Spleen (tissue), 11 donors: ENCODE results near the gene IFIT2. TPM values are rescaled to one million over a fixed set of nuclear protein-coding genes. Genes with fewer than 3 reads are reported as not detected.

Source experiments
- DNase-seq: peaks from one replicate; pipeline ENCODE4 v3.0.0-alpha.2; 2020
- H3K27ac ChIP-seq, 8 donors: fragments of 200-600 bp; sonication (generic) in 7 of 8; 1 replicate in 4 of 8; 2 replicates in 4 of 8; pipeline versions ENCODE4 v1.5.0 to v1.8.0; 2016 to 2021; ENCODE audit warnings: inconsistent platforms in 4 of 8, mild to moderate bottlenecking in 4 of 8, moderate library complexity in 1 of 8
- H3K27me3 ChIP-seq, 7 donors: fragments of 200-600 bp; sonication (generic) in 6 of 7; replicated peaks in 1 of 7; 1 replicate in 4 of 7; 2 replicates in 3 of 7; pipeline versions ENCODE4 v1.5.0 to v1.8.0; 2016 to 2021; ENCODE audit warnings: inconsistent platforms in 3 of 7, mild to moderate bottlenecking in 1 of 7
- H3K36me3 ChIP-seq, 6 donors: fragments of 200-600 bp; sonication (generic) in 5 of 6; 1 replicate in 4 of 6; 2 replicates in 2 of 6; pipeline versions ENCODE4 v1.5.0 to v1.8.0; 2016 to 2021; ENCODE audit warnings: inconsistent platforms in 2 of 6
- H3K4me1 ChIP-seq, 6 donors: fragments of 200-600 bp; sonication (generic) in 5 of 6; 1 replicate in 3 of 6; 2 replicates in 3 of 6; pipeline versions ENCODE4 v1.5.0 to v1.8.0; 2016 to 2021; ENCODE audit warnings: inconsistent platforms in 3 of 6
- H3K4me3 ChIP-seq, 8 donors: fragments of 200-600 bp; sonication (generic) in 7 of 8; 1 replicate in 4 of 8; 2 replicates in 4 of 8; pipeline versions ENCODE4 v1.5.0 to v1.8.0; 2016 to 2021; ENCODE audit warnings: inconsistent platforms in 4 of 8, mild to moderate bottlenecking in 4 of 8, moderate library complexity in 2 of 8
- H3K9me3 ChIP-seq, 8 donors: fragments of 200-600 bp; sonication (generic) in 7 of 8; 1 replicate in 4 of 8; 2 replicates in 4 of 8; pipeline versions ENCODE4 v1.5.0 to v1.8.0; 2016 to 2021; ENCODE audit warnings: inconsistent platforms in 4 of 8
- POLR2A ChIP-seq, 3 donors: fragments of 450-650 bp; IDR thresholded peaks; one replicate each; pipeline ENCODE4 v1.5.1; 2017; ENCODE audit warnings: antibody characterized with exemption in 3 of 3, mild to moderate bottlenecking in 1 of 3
- POLR2AphosphoS5 ChIP-seq, 3 donors: sonication (generic); formaldehyde crosslinking; IDR thresholded peaks; one replicate each; pipeline ENCODE4 v1.5.1; 2017; ENCODE audit warnings: antibody characterized with exemption in 3 of 3
- WGBS, 5 donors: extraction: QIAGEN DNeasy Blood & Tissue Kit in 3 of 5; methylation state at CpG; one replicate each; pipeline versions ENCODE4 v1.1.5 to v1.1.7; 2013 to 2018; 5-methylcytosine and 5-hydroxymethylcytosine counted together
- intact Hi-C: fragments of 100-400 bp; cut with DNase I; formaldehyde crosslinking; loops from one replicate; pipeline ENCODE4 v1.15.0; 2023; ENCODE audit warnings: low total_unique reads
- polyA plus RNA-seq, 3 donors: library from polyadenylated mRNA; stranded (reverse); fragments of 200-250 nt; gene quantifications; one replicate each; pipeline ENCODE4 v1.2.1, GENCODE V29; 2013
- total RNA-seq, 7 donors: library from RNA; depleted of rRNA in 3 of 7; stranded (reverse); fragments of >200 nt in 3 of 7; fragmentation: NEBNext Ultra II Directional in 4 of 7; extraction: Animal tissue kit (Norgen Biotek cat#: 25700) in 4 of 7; gene quantifications; one replicate each; pipeline versions ENCODE4 v1.1.0 to v1.2.1, GENCODE V29; 2016 to 2021
- TF ChIP-seq, protein P1 (sequence below), 11 experiments: fragments of 200-600 bp in 7 of 11; fragments of 450-650 bp in 4 of 11; sonication (generic) in 4 of 11; IDR thresholded peaks in 8 of 11; conservative IDR thresholded peaks in 3 of 11; 1 replicate in 7 of 11; 2 replicates in 4 of 11; pipeline versions ENCODE4 v1.4.0 to v1.8.0; 2016 to 2021; ENCODE audit warnings: antibody characterized with exemption in 11 of 11, inconsistent platforms in 4 of 11, mild to moderate bottlenecking in 1 of 11
- donor health status: healthy with polysubstance abuse.
- donor health status: DM: no; HTN: no; CAD: no; lungs with moderate emphysema.
- donor health status: DM: no; HTN: no; CAD: no.
- donor health status: Bipolar disorder and iron deficiency.
- donor health status: healthy.
- donor health status: DM: no; HTN: no; CAD: no.
- donor health status: DM: yes; HTN: yes; CAD: no.

Gene IFIT2
- total and polyA plus RNA-seq, 10 donors = 6.1 to 22.2 (median 15.9) TPM

DNA sequence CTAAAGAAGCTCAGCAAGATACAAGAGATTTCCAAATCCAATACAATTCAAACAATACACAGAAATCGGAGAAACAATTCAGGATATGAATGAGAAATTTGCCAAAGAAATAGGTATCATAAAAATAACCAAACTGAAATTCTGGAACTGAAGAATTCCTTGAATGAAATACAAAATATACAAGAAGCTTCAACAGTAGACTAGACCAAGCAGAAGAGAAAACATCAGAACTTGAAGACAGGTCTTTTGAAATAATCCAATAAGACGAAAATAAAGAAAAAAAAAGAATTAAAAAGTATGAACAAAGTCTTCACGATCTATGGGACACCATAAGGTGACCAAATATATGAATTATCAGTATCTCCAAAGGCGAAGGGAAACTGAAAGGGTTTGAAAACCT, 2.8 kb upstream of the IFIT2 start:
- 73 to 96% (median 85%) methylated on average over 4 of the region's 4 CpGs for WGBS, 5 donors
- TF ChIP-seq POLR2A (IDR thresholded peaks at IDR 0.05) = no peak
- no peak for TF ChIP-seq POLR2AphosphoS5 (IDR thresholded peaks at IDR 0.05)
- TF ChIP-seq, protein P1, sequence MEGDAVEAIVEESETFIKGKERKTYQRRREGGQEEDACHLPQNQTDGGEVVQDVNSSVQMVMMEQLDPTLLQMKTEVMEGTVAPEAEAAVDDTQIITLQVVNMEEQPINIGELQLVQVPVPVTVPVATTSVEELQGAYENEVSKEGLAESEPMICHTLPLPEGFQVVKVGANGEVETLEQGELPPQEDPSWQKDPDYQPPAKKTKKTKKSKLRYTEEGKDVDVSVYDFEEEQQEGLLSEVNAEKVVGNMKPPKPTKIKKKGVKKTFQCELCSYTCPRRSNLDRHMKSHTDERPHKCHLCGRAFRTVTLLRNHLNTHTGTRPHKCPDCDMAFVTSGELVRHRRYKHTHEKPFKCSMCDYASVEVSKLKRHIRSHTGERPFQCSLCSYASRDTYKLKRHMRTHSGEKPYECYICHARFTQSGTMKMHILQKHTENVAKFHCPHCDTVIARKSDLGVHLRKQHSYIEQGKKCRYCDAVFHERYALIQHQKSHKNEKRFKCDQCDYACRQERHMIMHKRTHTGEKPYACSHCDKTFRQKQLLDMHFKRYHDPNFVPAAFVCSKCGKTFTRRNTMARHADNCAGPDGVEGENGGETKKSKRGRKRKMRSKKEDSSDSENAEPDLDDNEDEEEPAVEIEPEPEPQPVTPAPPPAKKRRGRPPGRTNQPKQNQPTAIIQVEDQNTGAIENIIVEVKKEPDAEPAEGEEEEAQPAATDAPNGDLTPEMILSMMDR (IDR thresholded peaks at IDR 0.05 in 8 of 11, conservative IDR thresholded peaks at IDR 0.05 in 3 of 11) = no peak
- no peaks in the 10 kb centered on the region for H3K36me3 ChIP-seq
- H3K4me1 ChIP-seq = peaks cover 20 to 69% (median 50%) of the 10 kb centered on the region in 6 donors
- intact Hi-C loops = no loop called here
- no peak overlapping the region for H3K4me3 ChIP-seq
- H3K9me3 ChIP-seq = peaks cover 0 to 14% (median 7%) of the 10 kb centered on the region in 8 donors
- H3K27me3 ChIP-seq = no peaks in the 10 kb centered on the region
- H3K27ac ChIP-seq = no peak overlapping the region
- DNase-seq = no peak

DNA sequence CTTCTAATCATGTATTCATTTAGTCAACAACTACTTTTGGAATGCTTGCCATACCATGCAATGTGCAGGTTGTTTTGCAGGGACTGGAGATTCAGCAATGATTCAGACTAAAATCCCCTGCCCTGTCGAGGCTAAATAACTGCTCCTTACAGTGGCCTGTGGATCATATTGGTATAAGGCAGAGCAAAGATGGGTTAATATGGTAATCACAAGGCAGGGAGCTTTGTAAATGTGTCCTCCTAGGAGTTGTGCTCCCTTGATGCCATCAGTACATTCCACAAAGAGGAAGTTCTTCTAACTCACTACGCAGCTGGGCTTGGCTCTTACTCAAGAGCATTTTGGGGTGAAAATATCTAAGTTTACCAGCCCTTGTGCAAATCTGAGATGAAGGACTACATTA, 614 bp upstream of the IFIT2 start:
- TF ChIP-seq POLR2AphosphoS5 (IDR thresholded peaks at IDR 0.05) (no peak), POLR2A (IDR thresholded peaks at IDR 0.05) (no peak)
- TF ChIP-seq, protein P1 (IDR thresholded peaks at IDR 0.05 in 8 of 11, conservative IDR thresholded peaks at IDR 0.05 in 3 of 11) = no peak
- DNase-seq = no peak
- intact Hi-C loops = no loop called here
- H3K27ac ChIP-seq = peak overlapping the region; percentile 85 to 96 (median 94)
- WGBS, 5 donors = 3 to 8% (median 7%) methylated on average over 2 of the region's 2 CpGs
- H3K9me3 ChIP-seq = peaks cover 0 to 14% (median 7%) of the 10 kb centered on the region in 8 donors
- peaks cover 0 to 9% (median 6%) of the 10 kb centered on the region in 6 donors for H3K36me3 ChIP-seq
- H3K4me3 ChIP-seq = peak overlapping the region in 7 of 8 donors; percentile 45 to 83 (median 51)
- peaks cover 16 to 66% (median 43%) of the 10 kb centered on the region in 6 donors for H3K4me1 ChIP-seq
- no peaks in the 10 kb centered on the region for H3K27me3 ChIP-seq

DNA sequence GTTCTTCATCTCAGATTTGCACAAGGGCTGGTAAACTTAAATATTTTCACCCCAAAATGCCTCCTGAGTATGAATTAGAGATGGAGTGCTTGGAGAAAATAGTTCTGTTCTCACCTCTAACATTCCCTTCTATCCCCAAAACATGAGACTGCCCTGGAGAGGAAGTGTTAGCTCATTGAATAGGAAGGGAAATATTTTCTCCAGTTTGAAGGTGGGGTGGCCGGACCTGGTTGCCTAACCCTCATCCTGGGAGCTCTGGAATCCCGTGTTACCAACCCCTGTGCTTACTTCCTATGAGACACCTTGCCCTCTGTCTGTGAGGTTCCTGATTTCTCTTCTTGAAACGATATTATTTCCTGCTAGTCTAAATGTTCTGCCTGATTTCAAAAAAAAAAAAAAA, 779 bp downstream of the IFIT2 start:
- Histone ChIP-seq H3K27ac (peak overlapping the region; percentile 85 to 96 (median 94)), H3K4me3 (peak overlapping the region; percentile 37 to 83 (median 50)), H3K9me3 (peaks cover 0 to 14% (median 7%) of the 10 kb centered on the region in 8 donors), H3K4me1 (peaks cover 10 to 52% (median 32%) of the 10 kb centered on the region in 6 donors), H3K27me3 (no peaks in the 10 kb centered on the region), H3K36me3 (peaks cover 0 to 23% (median 18%) of the 10 kb centered on the region in 6 donors)
- 0 to 8% (median 5%) methylated on average over 3 of the region's 3 CpGs for WGBS, 5 donors
- no peak for DNase-seq
- intact Hi-C loops = no loop called here
- no peak for TF ChIP-seq POLR2AphosphoS5 (IDR thresholded peaks at IDR 0.05)
- no peak for TF ChIP-seq POLR2A (IDR thresholded peaks at IDR 0.05)

DNA sequence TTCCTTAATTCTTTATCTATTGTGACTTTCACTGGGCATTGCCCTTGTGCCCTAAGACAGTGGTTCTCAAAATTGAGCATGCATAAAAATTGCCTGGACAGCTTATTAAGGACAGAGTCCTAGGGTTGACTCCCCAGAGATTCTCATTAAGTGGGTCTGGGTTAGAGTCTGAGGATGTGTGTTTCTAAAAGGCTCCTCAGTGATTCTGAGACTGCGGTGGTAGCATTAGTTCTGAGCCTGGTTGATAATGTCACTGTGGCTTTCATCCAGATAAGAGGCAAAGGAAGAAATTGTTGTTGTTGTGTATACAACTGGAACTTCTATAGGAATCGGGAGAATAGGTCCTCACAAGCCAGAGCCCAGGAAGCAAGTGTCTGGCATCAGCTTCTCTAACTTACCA, 1.3 kb downstream of the IFIT2 start:
- peak overlapping the region in 6 of 8 donors; percentile 47 to 83 (median 53) for H3K4me3 ChIP-seq
- no peak for DNase-seq
- H3K9me3 ChIP-seq = peaks cover 0 to 14% (median 7%) of the 10 kb centered on the region in 8 donors
- H3K4me1 ChIP-seq = peaks cover 10 to 50% (median 32%) of the 10 kb centered on the region in 6 donors
- H3K36me3 ChIP-seq = peaks cover 0 to 28% (median 21%) of the 10 kb centered on the region in 6 donors
- TF ChIP-seq POLR2A (IDR thresholded peaks at IDR 0.05) = no peak
- no peak for TF ChIP-seq POLR2AphosphoS5 (IDR thresholded peaks at IDR 0.05)
- TF ChIP-seq, protein P1 (IDR thresholded peaks at IDR 0.05 in 8 of 11, conservative IDR thresholded peaks at IDR 0.05 in 3 of 11) = no peak
- H3K27ac ChIP-seq = peak overlapping the region in 6 of 8 donors; percentile 93 to 96 (median 94)
- 48 to 65% (median 53%) methylated on average over 2 of the region's 2 CpGs for WGBS, 5 donors
- H3K27me3 ChIP-seq = no peaks in the 10 kb centered on the region
- intact Hi-C loops = no loop called here
